Measurements from ENCODE around the gene RFX4. TPM values are rescaled to one million over a fixed set of nuclear protein-coding genes. Genes with fewer than 3 reads are reported as not detected.
A peak's percentile ranks its signal among the peaks of the same experiment; 100 is the strongest.

RFX4 gene
- total and polyA plus RNA-seq, 2 experiments from 2014 or later = not detected

- H3K27me3 ChIP-seq = peaks cover 100% of the 10 kb centered on the region
- H3K4me1 ChIP-seq (ENCODE audit: low read depth) = peaks cover 22% of the 10 kb centered on the region
- no peak overlapping the region for H3K27ac ChIP-seq
- peak overlapping the region; percentile 29 for H3K4me3 ChIP-seq
- no peaks in the 10 kb centered on the region for H3K36me3 ChIP-seq
- no peak for DNase-seq (ENCODE audit: low read depth in 1 of 2, low spot score in 1 of 2)
- no peaks in the 10 kb centered on the region for H3K9me3 ChIP-seq (ENCODE audit: low read depth)
- TF ChIP-seq CTCF (IDR thresholded peaks at IDR 0.05; ENCODE audit: low read depth, low read length) = no peak
Measured at GRCh38 chr12:106586278-106586802, 3.5 kb downstream of the RFX4 start.

GRCh38 chr12:106586803-106587684 is 4.2 kb downstream of the RFX4 start:
- H3K27ac ChIP-seq = no peak overlapping the region
- no peaks in the 10 kb centered on the region for H3K36me3 ChIP-seq
- peaks cover 100% of the 10 kb centered on the region for H3K27me3 ChIP-seq
- H3K9me3 ChIP-seq (ENCODE audit: low read depth) = no peaks in the 10 kb centered on the region
- peaks cover 22% of the 10 kb centered on the region for H3K4me1 ChIP-seq (ENCODE audit: low read depth)
- DNase-seq (ENCODE audit: low read depth in 1 of 2, low spot score in 1 of 2) = peak in 1 of 2 donors; percentile 62
- H3K4me3 ChIP-seq = peak overlapping the region; percentile 29
- no peak for TF ChIP-seq CTCF (IDR thresholded peaks at IDR 0.05; ENCODE audit: low read depth, low read length)

GRCh38 chr12:106588771-106589170 is 6.0 kb downstream of the RFX4 start:
- peaks cover 22% of the 10 kb centered on the region for H3K4me1 ChIP-seq (ENCODE audit: low read depth)
- H3K27ac ChIP-seq = no peak overlapping the region
- no peak for TF ChIP-seq CTCF (IDR thresholded peaks at IDR 0.05; ENCODE audit: low read depth, low read length)

GRCh38 chr12:106590601-106591000 is 7.8 kb downstream of the RFX4 start:
- Histone ChIP-seq H3K36me3 (no peaks in the 10 kb centered on the region), H3K27ac (no peak overlapping the region), H3K4me1 (ENCODE audit: low read depth) (peaks cover 20% of the 10 kb centered on the region), H3K4me3 (no peak overlapping the region), H3K9me3 (ENCODE audit: low read depth) (no peaks in the 10 kb centered on the region), H3K27me3 (peaks cover 100% of the 10 kb centered on the region)
- TF ChIP-seq CTCF (IDR thresholded peaks at IDR 0.05; ENCODE audit: low read depth, low read length) = no peak
- DNase-seq (ENCODE audit: low read depth in 1 of 2, low spot score in 1 of 2) = no peak

More at GRCh38 chr12:106588771-106589170, 6.0 kb downstream of the RFX4 start:
- Histone ChIP-seq H3K36me3 (no peaks in the 10 kb centered on the region), H3K9me3 (ENCODE audit: low read depth) (no peaks in the 10 kb centered on the region), H3K4me3 (no peak overlapping the region), H3K27me3 (peaks cover 100% of the 10 kb centered on the region)
- DNase-seq (ENCODE audit: low read depth in 1 of 2, low spot score in 1 of 2) = no peak

- no peak for DNase-seq (ENCODE audit: low read depth in 1 of 2, low spot score in 1 of 2)
- H3K9me3 ChIP-seq (ENCODE audit: low read depth) = no peaks in the 10 kb centered on the region
- peaks cover 92% of the 10 kb centered on the region for H3K27me3 ChIP-seq
- H3K36me3 ChIP-seq = no peaks in the 10 kb centered on the region
- H3K4me3 ChIP-seq = no peak overlapping the region
- no peak for TF ChIP-seq CTCF (IDR thresholded peaks at IDR 0.05; ENCODE audit: low read depth, low read length)
- no peaks in the 10 kb centered on the region for H3K4me1 ChIP-seq (ENCODE audit: low read depth)
- no peak overlapping the region for H3K27ac ChIP-seq
Measured at GRCh38 chr12:106594447-106594846, 11.6 kb downstream of the RFX4 start.
